ENCODE data around the gene CDK16.

The CDK16 gene

DNA sequence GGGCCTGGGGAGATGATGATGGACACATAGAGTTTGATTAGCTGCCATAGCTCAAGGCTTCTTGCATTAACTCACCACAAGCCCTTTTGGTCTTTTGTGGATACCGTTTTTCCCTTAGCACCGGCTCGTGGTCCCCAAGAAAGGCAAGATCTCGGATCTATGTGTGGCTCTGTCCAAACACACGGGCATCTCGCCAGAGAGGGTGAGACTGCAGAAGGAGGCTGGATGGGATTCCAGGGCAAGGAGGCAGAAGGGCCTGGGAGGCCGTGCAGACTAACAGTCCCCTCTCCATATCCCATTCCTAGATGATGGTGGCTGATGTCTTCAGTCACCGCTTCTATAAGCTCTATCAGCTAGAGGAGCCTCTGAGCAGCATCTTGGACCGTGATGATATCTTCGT, 23.8 kb downstream of the CDK16 start:
- H3K4me3 ChIP-seq (ENCODE audit: low read depth, low read length) = no peak overlapping the region
- DNase-seq (ENCODE audit: low read depth) = no peak
- TF ChIP-seq, protein P1, sequence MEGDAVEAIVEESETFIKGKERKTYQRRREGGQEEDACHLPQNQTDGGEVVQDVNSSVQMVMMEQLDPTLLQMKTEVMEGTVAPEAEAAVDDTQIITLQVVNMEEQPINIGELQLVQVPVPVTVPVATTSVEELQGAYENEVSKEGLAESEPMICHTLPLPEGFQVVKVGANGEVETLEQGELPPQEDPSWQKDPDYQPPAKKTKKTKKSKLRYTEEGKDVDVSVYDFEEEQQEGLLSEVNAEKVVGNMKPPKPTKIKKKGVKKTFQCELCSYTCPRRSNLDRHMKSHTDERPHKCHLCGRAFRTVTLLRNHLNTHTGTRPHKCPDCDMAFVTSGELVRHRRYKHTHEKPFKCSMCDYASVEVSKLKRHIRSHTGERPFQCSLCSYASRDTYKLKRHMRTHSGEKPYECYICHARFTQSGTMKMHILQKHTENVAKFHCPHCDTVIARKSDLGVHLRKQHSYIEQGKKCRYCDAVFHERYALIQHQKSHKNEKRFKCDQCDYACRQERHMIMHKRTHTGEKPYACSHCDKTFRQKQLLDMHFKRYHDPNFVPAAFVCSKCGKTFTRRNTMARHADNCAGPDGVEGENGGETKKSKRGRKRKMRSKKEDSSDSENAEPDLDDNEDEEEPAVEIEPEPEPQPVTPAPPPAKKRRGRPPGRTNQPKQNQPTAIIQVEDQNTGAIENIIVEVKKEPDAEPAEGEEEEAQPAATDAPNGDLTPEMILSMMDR (IDR thresholded peaks at IDR 0.05; ENCODE audit: low read depth, low read length) = no peak
- TF ChIP-seq MYC (IDR thresholded peaks at IDR 0.05; ENCODE audit: low read depth, low read length) (no peak), POLR2A (IDR thresholded peaks at IDR 0.05; ENCODE audit: extremely low read depth, insufficient read length) (no peak)
- TF ChIP-seq, protein P2, sequence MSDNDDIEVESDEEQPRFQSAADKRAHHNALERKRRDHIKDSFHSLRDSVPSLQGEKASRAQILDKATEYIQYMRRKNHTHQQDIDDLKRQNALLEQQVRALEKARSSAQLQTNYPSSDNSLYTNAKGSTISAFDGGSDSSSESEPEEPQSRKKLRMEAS (IDR thresholded peaks at IDR 0.05; ENCODE audit: low read depth, low read length) = no peak

DNA sequence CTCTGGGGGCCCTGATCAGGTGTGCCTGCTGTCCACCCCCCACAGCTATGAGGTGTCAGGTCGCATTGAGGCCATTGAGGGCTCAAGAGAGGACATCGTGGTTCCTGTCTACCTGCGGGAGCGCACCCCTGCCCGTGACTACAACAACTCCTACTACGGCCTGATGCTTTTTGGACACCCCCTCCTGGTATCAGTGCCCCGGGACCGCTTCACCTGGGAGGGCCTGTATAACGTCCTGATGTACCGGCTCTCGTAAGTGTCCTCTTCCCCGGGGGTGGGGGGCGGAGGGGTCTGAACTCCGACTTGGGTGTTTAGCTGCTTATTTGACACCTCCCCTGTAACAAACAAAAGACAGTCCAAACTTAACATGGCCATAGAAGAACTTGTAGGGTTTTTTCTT, 24.9 kb downstream of the CDK16 start:
- no peak for DNase-seq (ENCODE audit: low read depth)
- TF ChIP-seq, protein P1 (IDR thresholded peaks at IDR 0.05; ENCODE audit: low read depth, low read length) = no peak
- TF ChIP-seq, protein P2 (IDR thresholded peaks at IDR 0.05; ENCODE audit: low read depth, low read length) = no peak
- TF ChIP-seq POLR2A (IDR thresholded peaks at IDR 0.05; ENCODE audit: extremely low read depth, insufficient read length) = no peak
- no peak for TF ChIP-seq MYC (IDR thresholded peaks at IDR 0.05; ENCODE audit: low read depth, low read length)

DNA sequence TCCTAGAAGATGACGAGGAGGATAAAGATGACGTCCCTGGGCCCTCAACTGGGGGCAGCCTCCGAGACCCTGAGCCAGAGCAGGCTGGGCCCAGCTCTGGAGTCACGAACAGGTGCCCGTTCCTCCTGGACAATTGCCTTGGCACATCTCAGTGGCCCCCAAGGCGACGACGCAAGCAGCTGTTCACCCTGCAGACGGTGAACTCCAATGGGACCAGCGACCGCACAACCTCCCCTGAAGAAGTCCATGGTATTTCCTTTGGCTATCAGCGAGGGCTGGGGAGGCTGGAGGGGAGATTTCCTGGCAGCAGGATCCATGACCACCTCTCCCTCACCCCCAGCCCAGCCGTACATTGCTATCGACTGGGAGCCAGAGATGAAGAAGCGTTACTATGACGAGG, 26.2 kb downstream of the CDK16 start:
- no peak for DNase-seq (ENCODE audit: low read depth)
- H3K4me3 ChIP-seq (ENCODE audit: low read depth, low read length) = no peak overlapping the region
- no peak for TF ChIP-seq POLR2A (IDR thresholded peaks at IDR 0.05; ENCODE audit: extremely low read depth, insufficient read length)
- TF ChIP-seq MYC (IDR thresholded peaks at IDR 0.05; ENCODE audit: low read depth, low read length) = no peak
- TF ChIP-seq, protein P2 (IDR thresholded peaks at IDR 0.05; ENCODE audit: low read depth, low read length) = no peak
- TF ChIP-seq, protein P1 (IDR thresholded peaks at IDR 0.05; ENCODE audit: low read depth, low read length) = no peak

More for the DNA sequence above, 24.9 kb downstream of the CDK16 start:
- no peak overlapping the region for H3K4me3 ChIP-seq (ENCODE audit: low read depth, low read length)

DNA sequence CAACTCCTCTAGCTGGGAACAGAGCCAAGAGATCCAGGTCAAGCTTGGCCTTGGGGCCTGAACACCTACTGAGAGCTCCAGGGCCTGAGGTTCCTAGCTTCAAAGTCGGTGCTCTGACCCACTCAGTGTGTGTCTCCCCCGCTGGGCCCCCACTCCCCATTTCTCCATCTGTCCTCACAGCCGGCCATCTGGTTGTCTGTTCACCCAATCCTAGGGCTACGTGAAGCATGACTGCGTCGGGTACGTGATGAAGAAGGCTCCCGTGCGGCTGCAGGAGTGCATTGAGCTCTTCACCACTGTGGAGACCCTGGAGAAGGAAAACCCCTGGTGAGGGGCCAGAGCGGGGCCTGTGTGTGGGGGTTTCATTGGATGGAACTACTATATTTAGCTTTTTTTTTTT, 26.7 kb downstream of the CDK16 start:
- H3K4me3 ChIP-seq (ENCODE audit: low read depth, low read length) = no peak overlapping the region
- no peak for DNase-seq (ENCODE audit: low read depth)
- TF ChIP-seq POLR2A (IDR thresholded peaks at IDR 0.05; ENCODE audit: extremely low read depth, insufficient read length) (no peak), MYC (IDR thresholded peaks at IDR 0.05; ENCODE audit: low read depth, low read length) (no peak)
- TF ChIP-seq, protein P2 (IDR thresholded peaks at IDR 0.05; ENCODE audit: low read depth, low read length) = no peak
- TF ChIP-seq, protein P1 (IDR thresholded peaks at IDR 0.05; ENCODE audit: low read depth, low read length) = no peak

DNA sequence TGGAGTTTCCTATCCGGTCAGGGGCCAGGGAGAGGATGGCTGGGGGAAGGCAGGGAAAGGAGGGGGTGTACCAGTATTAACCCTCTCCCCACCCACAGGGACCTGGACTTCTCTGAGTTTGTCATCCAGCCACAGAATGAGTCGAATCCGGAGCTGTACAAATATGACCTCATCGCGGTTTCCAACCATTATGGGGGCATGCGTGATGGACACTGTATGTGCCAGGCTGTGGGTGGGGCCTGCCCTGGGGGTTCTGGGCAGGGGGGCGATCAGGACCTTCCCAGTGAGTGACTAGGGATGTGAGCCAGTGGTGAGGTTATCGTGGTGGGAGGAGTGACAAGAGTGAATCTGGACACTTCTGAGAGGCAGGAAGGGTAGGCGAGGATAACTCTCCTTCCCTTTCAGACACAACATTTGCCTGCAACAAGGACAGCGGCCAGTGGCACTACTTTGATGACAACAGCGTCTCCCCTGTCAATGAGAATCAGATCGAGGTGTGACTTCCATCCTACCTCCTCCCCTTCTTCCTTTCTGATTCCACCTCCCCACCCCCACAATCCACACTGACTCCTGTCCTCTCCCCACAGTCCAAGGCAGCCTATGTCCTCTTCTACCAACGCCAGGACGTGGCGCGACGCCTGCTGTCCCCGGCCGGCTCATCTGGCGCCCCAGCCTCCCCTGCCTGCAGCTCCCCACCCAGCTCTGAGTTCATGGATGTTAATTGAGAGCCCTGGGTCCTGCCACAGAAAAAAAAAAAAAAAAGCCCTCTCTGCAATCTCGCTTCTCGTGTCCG, 28.9 kb downstream of the CDK16 start:
- TF ChIP-seq, protein P2 (IDR thresholded peaks at IDR 0.05; ENCODE audit: low read depth, low read length) = no peak
- TF ChIP-seq POLR2A (IDR thresholded peaks at IDR 0.05; ENCODE audit: extremely low read depth, insufficient read length) (no peak), MYC (IDR thresholded peaks at IDR 0.05; ENCODE audit: low read depth, low read length) (no peak)
- TF ChIP-seq, protein P1 (IDR thresholded peaks at IDR 0.05; ENCODE audit: low read depth, low read length) = no peak
- DNase-seq (ENCODE audit: low read depth) = no peak
- no peak overlapping the region for H3K4me3 ChIP-seq (ENCODE audit: low read depth, low read length)
